Activated naive CD8-positive, alpha-beta T cell treated with anti-CD3 and anti-CD28 coated beads, Interleukin-2, amount 10 ng/mL, durations not matched to agents 7 days and 5 days (primary cell): ENCODE data around the gene PIGC. TPM values are rescaled to one million over a fixed set of nuclear protein-coding genes. Genes with fewer than 3 reads are reported as not detected.

Source experiments
- ATAC-seq: fragments of 150-1000 bp; cut with Tn5 transposase; one replicate; pipeline ENCODE4 v1.10.0; 2021; ENCODE audit warnings: low read depth, moderate library complexity
- POLR2A ChIA-PET: fragments of 350-600 bp; sonication (Branson Sonifier 250); formaldehyde crosslinking; loops from one replicate; lab custom pipeline; 2021; ENCODE audit warnings: antibody characterized with exemption; lab: Charles Lee
- DNase-seq: peaks from one replicate; pipeline ENCODE4 v3.0.0; 2021
- H3K27ac Mint-ChIP-seq: one replicate; pipeline ENCODE4 v1.8.0; 2022; ENCODE audit warnings: mild to moderate bottlenecking, mixed read lengths
- H3K27me3 Mint-ChIP-seq: one replicate; pipeline ENCODE4 v1.8.0; 2022; ENCODE audit warnings: mild to moderate bottlenecking, moderate library complexity, mixed read lengths
- H3K36me3 Mint-ChIP-seq: one replicate; pipeline ENCODE4 v1.8.0; 2021; ENCODE audit warnings: mild to moderate bottlenecking, mixed read lengths
- H3K4me1 Mint-ChIP-seq: one replicate; pipeline ENCODE4 v1.8.0; 2021; ENCODE audit warnings: mixed read lengths
- H3K4me3 Mint-ChIP-seq: one replicate; pipeline ENCODE4 v1.8.0; 2022; ENCODE audit warnings: mild to moderate bottlenecking, moderate library complexity, mixed read lengths
- H3K9me3 Mint-ChIP-seq: one replicate; pipeline ENCODE4 v1.8.0; 2021; ENCODE audit warnings: mixed read lengths
- total RNA-seq, 2 experiments: library from RNA; stranded (reverse); gene quantifications; one replicate each; pipeline ENCODE4 v1.2.3, GENCODE V29; 2021

The PIGC gene
- total RNA-seq, 2 experiments from 2014 or later = 32.1 to 32.8 TPM

DNA sequence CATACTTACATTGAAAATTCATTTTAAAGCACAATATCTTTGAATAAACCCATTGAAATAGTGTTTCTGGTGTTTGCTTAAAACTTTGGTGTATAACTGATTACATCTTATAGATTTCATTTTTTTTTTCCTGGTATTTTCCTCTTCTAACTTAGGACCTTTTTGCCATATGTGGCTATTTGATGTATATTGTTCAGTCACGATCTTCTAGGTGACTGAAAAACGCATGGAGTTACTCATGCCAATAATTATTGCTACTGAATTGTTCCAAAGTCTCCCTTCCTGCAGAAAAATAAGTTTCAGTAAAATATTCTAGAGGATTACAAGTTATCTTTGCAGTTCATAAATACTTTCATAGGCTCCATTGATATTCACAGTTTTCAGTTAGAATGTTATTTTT is 46.2 kb downstream of the PIGC start:
- peaks cover 4% of the 10 kb centered on the region for H3K36me3 Mint-ChIP-seq
- H3K4me3 Mint-ChIP-seq = no peak overlapping the region
- no peak for ATAC-seq
- no peak overlapping the region for H3K27ac Mint-ChIP-seq
- H3K4me1 Mint-ChIP-seq = peaks cover 53% of the 10 kb centered on the region
- no peaks in the 10 kb centered on the region for H3K9me3 Mint-ChIP-seq
- no peak for DNase-seq
- POLR2A ChIA-PET = no interaction called here
- H3K27me3 Mint-ChIP-seq = no peaks in the 10 kb centered on the region

GRCh38 chr1:172397221-172397620 is 46.6 kb downstream of the PIGC start:
- Mint-ChIP-seq H3K4me1 (peaks cover 55% of the 10 kb centered on the region), H3K27ac (no peak overlapping the region), H3K36me3 (peaks cover 4% of the 10 kb centered on the region), H3K27me3 (no peaks in the 10 kb centered on the region), H3K9me3 (no peaks in the 10 kb centered on the region), H3K4me3 (no peak overlapping the region)
- no peak for DNase-seq
- POLR2A ChIA-PET = no interaction called here
- ATAC-seq = no peak

DNA sequence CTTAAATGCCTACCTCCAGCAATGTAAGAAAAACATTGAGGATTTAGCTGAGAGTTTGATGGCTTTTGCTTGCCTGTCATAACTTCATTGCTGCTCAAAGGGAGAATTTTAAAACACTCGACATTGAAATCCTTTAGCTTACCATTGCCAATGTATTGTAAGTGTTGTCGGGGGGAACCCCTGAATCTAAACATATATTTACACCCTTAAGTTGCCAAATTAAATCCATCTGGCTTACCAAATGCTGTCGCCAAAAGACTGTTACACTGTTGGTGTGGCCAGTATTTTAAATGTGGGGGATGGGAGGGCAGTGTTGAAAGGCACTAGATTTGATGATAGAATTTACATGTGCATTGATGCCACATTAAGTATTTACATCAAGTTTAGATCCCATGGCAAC is 48.3 kb downstream of the PIGC start:
- ATAC-seq = no peak
- Mint-ChIP-seq H3K9me3 (no peaks in the 10 kb centered on the region), H3K27me3 (no peaks in the 10 kb centered on the region), H3K27ac (peak overlapping the region; percentile 95), H3K36me3 (peaks cover 4% of the 10 kb centered on the region), H3K4me1 (peaks cover 57% of the 10 kb centered on the region), H3K4me3 (no peak overlapping the region)
- no peak for DNase-seq
- POLR2A ChIA-PET = interaction anchor here (0.7 to 2.3 kb wide), 4 partner anchors 15 to 250 kb away, joined by 3 to 16 read pairs (median 6); no protein-coding TSS in a partner anchor

DNA sequence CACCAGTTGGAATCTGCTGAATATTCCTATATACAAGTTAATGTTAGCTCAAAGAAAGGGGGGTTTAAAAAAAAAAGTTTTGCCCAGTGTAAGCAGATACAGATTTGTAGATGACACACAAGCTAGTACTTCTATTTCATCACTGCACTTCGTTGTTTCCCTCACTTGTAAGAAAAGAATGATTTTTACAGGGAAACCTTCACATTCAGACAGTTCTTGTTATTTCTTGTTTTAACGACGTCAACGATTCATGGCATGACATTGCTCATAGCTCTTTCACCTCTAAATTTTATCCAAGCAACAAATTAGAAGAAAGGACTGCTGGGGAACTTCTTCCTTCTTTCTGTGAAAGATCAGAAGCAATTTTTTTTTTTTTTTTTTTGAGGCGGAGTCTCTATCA is 49.1 kb downstream of the PIGC start:
- DNase-seq (no peak), ATAC-seq (no peak)
- Mint-ChIP-seq H3K27me3 (no peaks in the 10 kb centered on the region), H3K4me3 (peak overlapping the region; percentile 78), H3K36me3 (peaks cover 4% of the 10 kb centered on the region), H3K9me3 (no peaks in the 10 kb centered on the region), H3K27ac (peak overlapping the region; percentile 95), H3K4me1 (peaks cover 49% of the 10 kb centered on the region)
- POLR2A ChIA-PET = interaction anchor here (0.7 to 2.3 kb wide), 9 partner anchors 10 to 277 kb away, joined by 3 to 16 read pairs (median 4); no protein-coding TSS in a partner anchor

GRCh38 chr1:172394141-172394751 is 49.6 kb downstream of the PIGC start:
- peak overlapping the region; percentile 95 for H3K27ac Mint-ChIP-seq
- peak; percentile 100 for ATAC-seq
- H3K4me1 Mint-ChIP-seq = peaks cover 44% of the 10 kb centered on the region
- peaks cover 4% of the 10 kb centered on the region for H3K36me3 Mint-ChIP-seq
- no peaks in the 10 kb centered on the region for H3K9me3 Mint-ChIP-seq
- POLR2A ChIA-PET = interaction anchor here (0.6 to 2.3 kb wide), 9 partner anchors 11 to 635 kb away, joined by 4 to 16 read pairs (median 4); no protein-coding TSS in a partner anchor
- H3K27me3 Mint-ChIP-seq = no peaks in the 10 kb centered on the region
- DNase-seq = peak; percentile 51
- H3K4me3 Mint-ChIP-seq = peak overlapping the region; percentile 78

DNA sequence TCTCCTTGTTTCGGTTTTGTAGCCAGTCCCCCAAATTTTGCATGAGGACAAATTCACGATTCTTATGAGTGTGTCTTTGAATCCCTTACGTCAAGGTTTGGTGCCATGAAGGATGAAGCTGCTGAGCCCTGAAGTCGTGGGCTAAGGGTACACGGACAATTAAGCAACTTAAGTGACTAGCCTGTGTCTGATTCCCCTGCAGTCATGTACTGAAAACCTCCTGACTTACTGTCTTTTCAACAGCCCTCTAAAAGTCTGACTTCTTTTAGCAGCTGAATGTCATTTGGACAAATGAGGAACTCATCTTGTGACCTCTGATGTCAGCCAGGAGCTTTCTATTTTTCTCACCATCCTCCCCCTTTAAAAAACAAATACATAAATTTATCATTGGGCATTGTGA is 50.5 kb downstream of the PIGC start:
- peak overlapping the region; percentile 95 for H3K27ac Mint-ChIP-seq
- DNase-seq = no peak
- peak overlapping the region; percentile 40 for H3K4me3 Mint-ChIP-seq
- no peaks in the 10 kb centered on the region for H3K27me3 Mint-ChIP-seq
- H3K9me3 Mint-ChIP-seq = no peaks in the 10 kb centered on the region
- H3K36me3 Mint-ChIP-seq = peaks cover 4% of the 10 kb centered on the region
- POLR2A ChIA-PET = interaction anchor here (0.7 to 2.0 kb wide), 3 partner anchors 34 to 729 kb away, joined by 3 to 4 read pairs (median 4); no protein-coding TSS in a partner anchor
- no peak for ATAC-seq
- H3K4me1 Mint-ChIP-seq = peaks cover 35% of the 10 kb centered on the region

DNA sequence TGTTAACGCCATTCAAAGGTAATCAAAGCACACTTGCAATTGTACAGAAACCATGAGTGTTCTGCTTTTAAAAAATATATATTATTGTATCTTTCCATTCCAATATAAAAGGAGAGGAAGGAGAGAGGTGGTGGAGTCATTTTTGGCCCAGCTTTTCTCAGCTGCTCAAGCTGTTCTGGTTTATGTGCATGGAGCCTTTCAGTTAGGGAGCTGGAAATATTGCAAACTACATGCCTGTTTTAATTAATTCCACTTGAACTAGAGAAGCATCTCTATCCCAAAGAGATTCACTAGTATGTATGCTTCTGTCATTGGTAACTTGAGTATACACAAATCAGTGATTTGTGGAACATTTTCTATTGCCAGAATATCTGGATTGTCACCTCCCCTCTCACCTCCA is 51.9 kb downstream of the PIGC start:
- DNase-seq (no peak), ATAC-seq (no peak)
- Mint-ChIP-seq H3K27me3 (no peaks in the 10 kb centered on the region), H3K27ac (peak overlapping the region; percentile 60), H3K9me3 (no peaks in the 10 kb centered on the region), H3K36me3 (peaks cover 3% of the 10 kb centered on the region), H3K4me1 (peaks cover 28% of the 10 kb centered on the region), H3K4me3 (no peak overlapping the region)
- POLR2A ChIA-PET = no interaction called here

Other genes starting within 250 kb of the PIGC start
- not detected for gene C1orf105, start 23.4 kb downstream of the PIGC start, total RNA-seq
- gene SUCO, start 89.1 kb upstream of the PIGC start, total RNA-seq = 10 to 100 TPM; 42.5 to 44.5 TPM
- 1 to 10 TPM; 4.5 to 4.6 TPM for gene FASLG, start 215.0 kb upstream of the PIGC start, total RNA-seq